H1 (cell line): Measurements from ENCODE around the gene BIRC2. TPM values are rescaled to one million over a fixed set of nuclear protein-coding genes. Genes with fewer than 3 reads are reported as not detected.

ENCODE experiments used
- CTCF ChIA-PET: fragments of 300-600 bp; sonication (Branson Sonifier 250); formaldehyde crosslinking; loops from one replicate; lab custom pipeline; 2021; ENCODE audit not compliant: partially characterized antibody; lab: Charles Lee
- POLR2A ChIA-PET: fragments of 300-600 bp; sonication (Branson Sonifier 250); formaldehyde crosslinking; loops from one replicate; lab custom pipeline; 2021; ENCODE audit warnings: inconsistent platforms; ENCODE audit not compliant: partially characterized antibody; lab: Charles Lee
- DNase-seq, 2 experiments: peaks; one replicate each; pipeline versions ENCODE4 v3.0.0 to v3.0.0-alpha.2; 2010 to 2022; ENCODE audit warnings: low spot score in 2 of 2, low read depth in 1 of 2, mixed read lengths in 1 of 2
- FAIRE-seq: peaks from 2 replicates; lab custom pipeline; 2011; peaks lifted over from hg19 to GRCh38; lab: Jason Lieb, UNC
- H2AFZ ChIP-seq: 2 replicates; pipeline ENCODE4 v1.8.1; 2012; ENCODE audit warnings: low read length, inconsistent platforms
- H2AK5ac ChIP-seq: 2 replicates; pipeline ENCODE4 v1.6.1; 2013; ENCODE audit warnings: low read depth, low read length
- H2BK120ac ChIP-seq: replicated peaks from 2 replicates; pipeline ENCODE3; 2013; ENCODE audit warnings: low read depth, low read length, inconsistent platforms
- H2BK12ac ChIP-seq: 2 replicates; pipeline ENCODE4 v1.6.1; 2013; ENCODE audit warnings: low read depth, low read length
- H2BK15ac ChIP-seq: 2 replicates; pipeline ENCODE4 v1.6.1; 2013; ENCODE audit warnings: low read length
- H2BK20ac ChIP-seq: 2 replicates; pipeline ENCODE4 v1.6.1; 2013; ENCODE audit warnings: low read length
- H2BK5ac ChIP-seq: 2 replicates; pipeline ENCODE4 v1.6.1; 2013; ENCODE audit warnings: low read depth, low read length
- H3K14ac ChIP-seq: 2 replicates; pipeline ENCODE4 v1.6.1; 2013; ENCODE audit warnings: inconsistent platforms; ENCODE audit not compliant: insufficient read length
- H3K18ac ChIP-seq: 2 replicates; pipeline ENCODE4 v1.6.1; 2013; ENCODE audit warnings: low read length; ENCODE audit errors: extremely low read depth
- H3K23ac ChIP-seq: 2 replicates; pipeline ENCODE4 v1.6.1; 2013; ENCODE audit warnings: inconsistent platforms; ENCODE audit not compliant: insufficient read length
- H3K23me2 ChIP-seq: 2 replicates; pipeline ENCODE4 v1.6.1; 2013; ENCODE audit warnings: low read depth, low read length
- H3K27ac ChIP-seq: 2 replicates; pipeline ENCODE4 v1.6.1; 2011; ENCODE audit warnings: low read depth, low read length, inconsistent platforms
- H3K27me3 ChIP-seq, 4 experiments: replicated peaks in 1 of 4; 1 replicate in 1 of 4; 2 replicates in 3 of 4; pipeline versions ENCODE4 v1.6.1 to v1.8.1; 2011 to 2013; ENCODE audit warnings: low read length in 3 of 4, mild to moderate bottlenecking in 3 of 4, inconsistent platforms in 2 of 4, mixed read lengths in 2 of 4, moderate library complexity in 1 of 4; ENCODE audit not compliant: control insufficient read depth in 3 of 4, insufficient read depth in 3 of 4; ENCODE audit errors: extremely low read depth in 1 of 4
- H3K36me3 ChIP-seq, 4 experiments: 2 replicates each; pipeline versions ENCODE4 v1.6.1 to v1.8.1; 2011 to 2013; ENCODE audit warnings: mild to moderate bottlenecking in 4 of 4, low read length in 3 of 4, moderate library complexity in 2 of 4, control low read depth in 1 of 4, inconsistent platforms in 1 of 4; ENCODE audit not compliant: insufficient read depth in 4 of 4, control insufficient read depth in 2 of 4
- H3K4ac ChIP-seq: replicated peaks from 2 replicates; pipeline ENCODE3; 2013; ENCODE audit warnings: low read length, low read depth, mixed read lengths, inconsistent platforms; ENCODE audit not compliant: insufficient read length
- H3K4me1 ChIP-seq, 4 experiments: replicated peaks in 1 of 4; 1 replicate in 1 of 4; 2 replicates in 3 of 4; pipeline versions ENCODE4 v1.6.1 to v1.8.1; 2011 to 2013; ENCODE audit warnings: low read length in 3 of 4, inconsistent platforms in 2 of 4, mixed read lengths in 1 of 4; ENCODE audit not compliant: insufficient read depth in 4 of 4, control insufficient read depth in 3 of 4
- H3K4me2 ChIP-seq, 2 experiments: 2 replicates each; pipeline versions ENCODE4 v1.6.1 to v1.8.1; 2011 to 2013; ENCODE audit warnings: low read depth in 2 of 2, low read length in 2 of 2, control low read depth in 1 of 2, inconsistent platforms in 1 of 2, mild to moderate bottlenecking in 1 of 2; ENCODE audit not compliant: insufficient read depth in 1 of 2
- H3K4me3 ChIP-seq, 4 experiments: fragments of 200-600, 300-600 bp in 1 of 4; sonication (generic), shearing (Covaris generic), sonication (Bioruptor Twin) in 1 of 4; 2 replicates each; pipeline versions ENCODE4 v1.5.1 to v1.8.1; 2011 to 2016; ENCODE audit warnings: low read length in 4 of 4, low read depth in 3 of 4, control low read depth in 2 of 4, inconsistent platforms in 2 of 4, mild to moderate bottlenecking in 2 of 4, mixed read lengths in 1 of 4, moderate library complexity in 1 of 4; ENCODE audit not compliant: insufficient read depth in 2 of 4; ENCODE audit errors: extremely low read depth in 1 of 4
- H3K56ac ChIP-seq: replicated peaks from 2 replicates; pipeline ENCODE3; 2013; ENCODE audit warnings: low read depth, mild to moderate bottlenecking, mixed read lengths, low read length, inconsistent platforms; ENCODE audit not compliant: insufficient read length
- H3K79me1 ChIP-seq: 2 replicates; pipeline ENCODE4 v1.6.1; 2013; ENCODE audit warnings: low read depth, low read length, control low read depth
- H3K79me2 ChIP-seq, 2 experiments: 2 replicates each; pipeline versions ENCODE4 v1.6.1 to v1.8.1; 2012 to 2013; ENCODE audit warnings: low read length in 2 of 2, mild to moderate bottlenecking in 2 of 2, inconsistent platforms in 1 of 2; ENCODE audit not compliant: insufficient read depth in 2 of 2, control insufficient read depth in 1 of 2
- H3K9ac ChIP-seq, 4 experiments: replicated peaks in 1 of 4; 1 replicate in 1 of 4; 2 replicates in 3 of 4; pipeline versions ENCODE4 v1.6.1 to v1.8.1; 2011 to 2013; ENCODE audit warnings: low read depth in 3 of 4, low read length in 3 of 4, control low read depth in 2 of 4, mild to moderate bottlenecking in 2 of 4, moderate library complexity in 2 of 4, inconsistent platforms in 1 of 4; ENCODE audit errors: extremely low read depth in 1 of 4
- H3K9me3 ChIP-seq, 2 experiments: 2 replicates each; pipeline versions ENCODE4 v1.6.1 to v1.8.1; 2012 to 2013; ENCODE audit warnings: mild to moderate bottlenecking in 2 of 2, moderate library complexity in 2 of 2, control low read depth in 1 of 2, inconsistent platforms in 1 of 2, low read depth in 1 of 2, low read length in 1 of 2, mixed read lengths in 1 of 2; ENCODE audit not compliant: insufficient read depth in 2 of 2
- H4K20me1 ChIP-seq, 2 experiments: replicated peaks in 1 of 2; 2 replicates each; pipeline versions ENCODE3 to v1.8.1; 2011 to 2013; ENCODE audit warnings: inconsistent platforms in 2 of 2, low read length in 2 of 2, mild to moderate bottlenecking in 1 of 2; ENCODE audit not compliant: insufficient read depth in 2 of 2, control insufficient read depth in 1 of 2
- H4K5ac ChIP-seq: 2 replicates; pipeline ENCODE4 v1.6.1; 2013; ENCODE audit warnings: low read length, low read depth, mixed read lengths, inconsistent platforms; ENCODE audit not compliant: insufficient read length
- H4K8ac ChIP-seq: 2 replicates; pipeline ENCODE4 v1.8.0; 2013; ENCODE audit warnings: mild to moderate bottlenecking, moderate library complexity, low read length, inconsistent platforms; ENCODE audit not compliant: insufficient read depth; ENCODE audit errors: extremely low read depth
- H4K91ac ChIP-seq: replicated peaks from 2 replicates; pipeline ENCODE3; 2013; ENCODE audit warnings: low read length, mixed read lengths, inconsistent platforms; ENCODE audit not compliant: insufficient read length
- MAFK ChIP-seq: IDR thresholded peaks from 2 replicates; pipeline ENCODE4 v1.6.1; 2012; ENCODE audit warnings: low read depth, mild to moderate bottlenecking, improper control_type of control experiment, low read length
- TAF7 ChIP-seq: optimal IDR thresholded peaks from 2 replicates; pipeline ENCODE3; 2011; ENCODE audit warnings: low read depth, mild to moderate bottlenecking, inconsistent platforms, low read length, moderate library complexity, borderline replicate concordance
- TCF12 ChIP-seq: IDR thresholded peaks from 2 replicates; pipeline ENCODE4 v1.6.1; 2011; ENCODE audit warnings: low read depth, mild to moderate bottlenecking, low read length
- WGBS, 2 experiments: shearing (Covaris generic) in 1 of 2; methylation state at CpG; one replicate each; pipeline versions ENCODE4 v1.1.6 to v1.1.7; 2013 to 2015; ENCODE audit warnings: low lambda C conversion rate in 2 of 2, mixed read lengths in 2 of 2, inconsistent platforms in 1 of 2, low coverage in 1 of 2, missing lambda C conversion rate in 1 of 2; ENCODE audit not compliant: insufficient replicate concordance in 2 of 2, insufficient coverage in 1 of 2, insufficient read length in 1 of 2; ENCODE audit errors: extremely low coverage in 1 of 2, missing lambda C conversion rate in 1 of 2; 5-methylcytosine and 5-hydroxymethylcytosine counted together
- polyA plus RNA-seq, 7 experiments: library from polyadenylated mRNA; depleted of rRNA in 3 of 7; stranded (reverse) in 5 of 7; unstranded in 2 of 7; fragments of >200 nt in 5 of 7; fragments of 200-250 nt in 2 of 7; gene quantifications; 1 replicate in 5 of 7; 2 replicates in 1 of 7; 4 replicates in 1 of 7; pipeline versions ENCODE4 v1.2.1 to v1.2.3, GENCODE V29; 2011 to 2013; ENCODE audit warnings: missing spikeins in 2 of 7, mixed read lengths in 2 of 7
- small RNA-seq: library from polyadenylated mRNA; stranded (forward); fragments of <200 nt; extraction: miRNeasy Mini kit (QIAGEN cat#:217004); gene quantifications from one replicate; pipeline ENCODE3, GENCODE V24; 2013; ENCODE audit not compliant: insufficient read depth
- total RNA-seq: library from RNA; stranded (reverse); fragmentation: NEBNext Ultra II Directional; extraction: Animal tissue kit (Norgen Biotek cat#: 25700); gene quantifications from 2 replicates; pipeline ENCODE4 v1.2.1, GENCODE V29; 2021

Gene BIRC2
- total and polyA plus RNA-seq, 2 of the 8 experiments (the other 6 are each of a cell fraction or from before 2014, with no cell fraction given) = 18.4 to 24.7 TPM

DNA sequence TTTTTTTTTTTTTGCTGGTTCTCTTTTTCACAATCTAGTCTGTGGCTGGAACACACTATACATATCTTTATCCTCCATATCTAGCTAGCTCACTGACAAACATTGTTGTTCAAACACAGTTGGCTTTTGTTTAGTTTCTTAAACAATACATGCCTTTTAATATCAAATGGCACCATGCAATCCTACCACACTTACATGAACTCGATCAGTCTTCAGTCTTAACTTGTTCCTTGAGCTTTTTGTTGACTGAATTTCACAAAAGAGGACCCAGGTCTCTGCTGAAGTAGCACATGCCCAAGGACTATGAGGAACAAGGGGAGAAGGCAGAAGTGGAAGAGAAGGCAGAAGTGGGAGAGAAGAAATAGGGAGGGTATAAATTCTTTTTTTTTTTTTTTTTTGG lies 80.1 kb downstream of the BIRC2 start:
- FAIRE-seq = no peak
- no peak overlapping the region for H3K14ac ChIP-seq
- peaks cover 0 to 4% of the 10 kb centered on the region in 2 experiments; a peak in 2 of 4 replicates for H3K79me2 ChIP-seq
- no peak overlapping the region for H2BK15ac ChIP-seq
- peaks cover 0 to 6% of the 10 kb centered on the region in 2 experiments; a peak in 1 of 4 replicates for H3K9me3 ChIP-seq
- H3K23me2 ChIP-seq = no peaks in the 10 kb centered on the region
- H2BK5ac ChIP-seq = no peak overlapping the region
- H3K4me1 ChIP-seq = peaks cover 0 to 3% (median under 1%) of the 10 kb centered on the region in 4 experiments; a peak in 2 of 7 replicates
- no peak for TF ChIP-seq MAFK
- TF ChIP-seq TCF12 = no peak
- TF ChIP-seq TAF7 = no peak
- H3K18ac ChIP-seq = no peak overlapping the region
- DNase-seq = no peak
- ChIA-PET POLR2A (no interaction called here), CTCF (interaction anchor here (0.7 to 1.9 kb wide), 5 partner anchors 10 to 565 kb away, joined by 3 to 5 read pairs (median 3); no protein-coding TSS in a partner anchor)
- no peak overlapping the region for H4K5ac ChIP-seq
- H4K8ac ChIP-seq = no peak overlapping the region
- no peak overlapping the region for H2BK120ac ChIP-seq
- no peak overlapping the region for H2BK12ac ChIP-seq
- H3K27ac ChIP-seq = no peak overlapping the region
- H3K4me2 ChIP-seq = no peak overlapping the region
- no peak overlapping the region for H3K23ac ChIP-seq
- H2AFZ ChIP-seq = no peak overlapping the region
- no peak overlapping the region for H4K91ac ChIP-seq
- no peak overlapping the region for H3K9ac ChIP-seq
- H3K27me3 ChIP-seq = no peaks in the 10 kb centered on the region
- H3K4me3 ChIP-seq = no peak overlapping the region
- no peak overlapping the region for H2AK5ac ChIP-seq
- H3K4ac ChIP-seq = no peak overlapping the region
- WGBS, 2 experiments = 46% methylated on average over 1 of the region's 1 CpG; no CpG with 5 or more reads in 1 of the 2 experiments
- peaks cover 0 to 4% of the 10 kb centered on the region in 2 experiments for H4K20me1 ChIP-seq
- H2BK20ac ChIP-seq = no peak overlapping the region
- peaks cover 0 to 7% (median 0%) of the 10 kb centered on the region in 4 experiments; a peak in 1 of 8 replicates for H3K36me3 ChIP-seq
- H3K79me1 ChIP-seq = no peaks in the 10 kb centered on the region; the same call in 1 of the 2 replicates
- no peak overlapping the region for H3K56ac ChIP-seq

Small RNA genes within 50 kb of the gene (small RNA-seq; reads per million reads assigned to genes)
- not detected for gene AP000942.3
- not detected for gene AP000942.4
- not detected for gene RNU6-952P

Other genes starting within 250 kb of the BIRC2 start
- gene YAP1, start 236.8 kb upstream of the BIRC2 start, total RNA-seq = 108 and 111 TPM in 2 replicates
- 62.0 and 95.9 TPM in 2 replicates for gene YAP1, start 236.8 kb upstream of the BIRC2 start, polyA plus RNA-seq (2011; rRNA removed)
- gene BIRC3, start 29.7 kb upstream of the BIRC2 start, total RNA-seq = 0.15 and 0.20 TPM in 2 replicates
- 0.02 and 0.08 TPM in 2 replicates for gene BIRC3, start 29.7 kb upstream of the BIRC2 start, polyA plus RNA-seq (2011; rRNA removed)
- gene TMEM123, start 105.6 kb downstream of the BIRC2 start, total RNA-seq = 80.1 and 82.3 TPM in 2 replicates
- 25.4 and 75.5 TPM in 2 replicates for gene TMEM123, start 105.6 kb downstream of the BIRC2 start, polyA plus RNA-seq (2011; rRNA removed)
- not detected in 2 replicates for gene MMP7, start 183.5 kb downstream of the BIRC2 start, total RNA-seq
- not detected in 2 replicates for gene MMP7, start 183.5 kb downstream of the BIRC2 start, polyA plus RNA-seq (2011; rRNA removed)